Activated naive CD4-positive, alpha-beta T cell (primary cell): Measurements from ENCODE around the gene AP2M1.

ENCODE experiments used
- DNase-seq, 4 experiments: peaks; one replicate each; lab custom pipeline; 2025; lab: John Stamatoyannopoulos, UW

The AP2M1 gene

GRCh38 chr3:184180165-184180564 lies 5.5 kb downstream of the AP2M1 start:
- DNase-seq = no peak

DNA sequence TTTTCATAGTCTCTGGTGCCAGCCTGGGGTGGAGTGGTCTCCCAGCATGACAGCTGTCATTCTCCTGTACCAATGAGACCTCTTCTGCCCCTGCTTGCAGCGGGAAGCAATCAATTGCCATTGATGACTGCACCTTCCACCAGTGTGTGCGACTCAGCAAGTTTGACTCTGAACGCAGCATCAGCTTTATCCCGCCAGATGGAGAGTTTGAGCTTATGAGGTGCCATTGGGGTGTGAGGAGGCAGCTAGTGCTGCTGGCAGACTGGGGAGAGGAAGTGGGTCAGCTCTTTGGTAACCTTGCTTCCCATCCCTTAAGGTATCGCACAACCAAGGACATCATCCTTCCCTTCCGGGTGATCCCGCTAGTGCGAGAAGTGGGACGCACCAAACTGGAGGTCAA lies 6.9 kb downstream of the AP2M1 start:
- DNase-seq = no peak

- DNase-seq = no peak
Observed at GRCh38 chr3:184183679-184184078, 9.0 kb downstream of the AP2M1 start.

- no peak for DNase-seq
Observed at GRCh38 chr3:184184546-184185230, 10.0 kb downstream of the AP2M1 start.

DNA sequence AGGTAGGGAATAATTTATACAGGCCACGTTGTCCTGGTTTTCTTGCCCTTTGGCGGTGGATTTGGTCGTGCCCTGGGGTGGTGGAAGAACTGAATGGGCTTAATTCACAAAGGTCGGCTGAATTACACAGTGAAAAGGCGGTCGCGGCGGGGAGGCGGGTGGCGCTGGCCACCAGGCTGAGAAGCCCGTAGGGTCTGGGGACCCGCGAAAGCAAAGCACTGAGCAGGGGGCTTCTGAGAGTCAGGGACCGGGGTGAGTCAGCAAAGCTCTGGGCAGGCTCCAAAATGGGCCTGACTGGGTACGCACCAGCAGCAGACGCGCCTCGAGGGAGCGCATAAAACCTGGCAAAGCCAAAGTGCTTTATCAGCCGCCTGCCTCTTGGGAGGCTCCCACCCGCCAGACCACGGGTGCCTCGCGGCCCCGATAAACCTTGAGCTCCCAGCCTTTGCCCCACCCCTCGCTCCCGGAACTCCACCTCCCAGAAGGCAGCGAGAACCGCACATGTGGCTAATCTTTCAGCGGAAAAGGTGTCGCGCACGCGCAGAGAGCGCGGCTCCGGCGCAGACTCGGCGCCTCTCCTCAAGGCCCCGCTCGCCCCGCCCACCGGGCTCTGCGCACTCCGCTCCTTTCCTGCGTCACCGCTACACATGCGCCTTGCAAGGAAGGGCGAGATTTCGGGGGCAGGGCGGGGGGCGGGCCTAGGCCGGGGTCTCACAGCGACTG lies 11.0 kb downstream of the AP2M1 start:
- DNase-seq = peak; percentile 99

GRCh38 chr3:184186184-184186901 lies 11.7 kb downstream of the AP2M1 start, which contains the start of gene ABCF3:
TSS of gene ABCF3 (plus strand) at chr3:184186199. CDS start at chr3:184186208, 9 bp downstream.
- no peak for DNase-seq

DNA sequence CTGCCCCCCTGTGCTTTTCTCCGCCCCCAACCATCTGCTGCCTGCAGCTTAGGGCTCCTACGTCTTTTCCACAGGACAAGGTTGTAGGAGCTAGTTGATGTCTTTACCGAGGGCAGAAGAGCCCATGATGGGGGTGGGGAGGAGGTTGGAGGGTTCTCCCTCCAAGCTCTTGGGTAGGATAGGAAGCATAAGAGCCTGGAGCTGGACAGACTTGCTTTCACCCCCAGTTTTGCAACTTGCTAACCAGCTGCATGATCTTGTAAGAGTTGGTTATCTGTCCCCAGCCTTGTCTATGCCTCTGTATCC lies 12.2 kb downstream of the AP2M1 start:
- DNase-seq = no peak

GRCh38 chr3:184188080-184188479 lies 13.4 kb downstream of the AP2M1 start:
- no peak for DNase-seq

- no peak for DNase-seq
Observed at GRCh38 chr3:184189421-184189820, 14.8 kb downstream of the AP2M1 start.

DNA sequence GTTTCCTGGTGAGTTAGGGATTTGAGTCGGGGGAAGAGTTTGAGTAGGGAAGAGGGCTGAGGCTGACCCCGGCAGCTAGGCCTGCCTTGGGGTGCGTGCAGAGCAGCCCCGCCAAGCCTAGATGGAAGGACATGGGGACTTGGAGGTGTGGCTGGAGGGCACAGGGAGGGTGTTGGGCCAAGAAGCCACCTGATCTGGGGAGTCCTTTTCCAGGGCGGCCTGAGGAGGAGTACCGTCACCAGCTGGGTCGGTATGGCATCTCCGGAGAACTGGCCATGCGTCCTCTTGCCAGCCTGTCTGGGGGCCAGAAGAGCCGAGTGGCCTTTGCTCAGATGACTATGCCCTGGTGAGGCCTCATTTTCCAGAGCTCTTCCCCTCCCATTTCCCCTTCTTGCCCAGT lies 18.2 kb downstream of the AP2M1 start:
- no peak for DNase-seq

DNA sequence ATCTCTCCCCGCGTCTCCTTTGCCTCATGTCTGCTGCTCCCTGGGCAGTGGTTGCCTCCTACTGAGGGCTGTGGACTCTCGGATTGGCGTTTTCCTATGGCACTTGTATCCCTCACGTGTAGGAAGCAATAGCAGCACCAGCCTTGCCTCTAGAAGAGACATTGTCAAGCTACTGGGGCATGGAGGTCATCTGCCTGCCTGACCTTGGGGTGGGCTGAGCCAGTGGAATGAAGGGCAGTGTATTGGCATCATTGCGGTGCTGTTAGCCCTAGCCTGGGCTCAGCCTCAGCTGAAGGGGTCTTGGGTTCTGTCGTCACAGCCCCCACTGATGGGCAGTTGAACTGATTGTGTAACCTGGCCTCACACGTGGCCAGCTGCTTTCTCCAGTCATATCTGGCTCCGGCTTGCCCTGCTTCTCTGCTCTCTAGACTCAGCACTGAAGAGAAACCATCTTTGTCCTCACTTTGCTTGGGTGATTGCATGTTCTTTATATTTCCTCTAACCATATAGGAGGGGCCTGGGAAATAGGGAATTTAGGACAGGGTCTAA lies 19.4 kb downstream of the AP2M1 start:
- no peak for DNase-seq

DNA sequence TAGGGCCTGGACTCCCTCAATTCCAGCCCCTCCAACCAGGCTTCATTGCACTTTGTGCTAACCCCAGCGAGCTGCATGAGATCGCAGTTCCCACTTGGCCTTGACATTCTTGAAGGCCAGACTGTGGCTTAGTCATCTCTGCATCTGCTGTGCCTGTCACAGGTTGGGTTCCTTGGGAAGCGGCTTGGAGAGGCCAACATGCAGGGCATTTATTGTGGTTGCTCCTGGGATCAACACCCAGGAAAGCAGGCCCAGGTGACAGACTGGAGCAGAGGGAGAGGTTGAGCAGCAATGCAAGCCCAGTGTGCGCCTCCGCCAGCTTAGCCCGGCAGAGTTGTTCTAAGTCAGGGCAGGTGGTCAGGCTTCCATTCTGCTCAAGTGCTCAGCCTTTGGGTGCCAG lies 21.9 kb downstream of the AP2M1 start:
- no peak for DNase-seq

DNA sequence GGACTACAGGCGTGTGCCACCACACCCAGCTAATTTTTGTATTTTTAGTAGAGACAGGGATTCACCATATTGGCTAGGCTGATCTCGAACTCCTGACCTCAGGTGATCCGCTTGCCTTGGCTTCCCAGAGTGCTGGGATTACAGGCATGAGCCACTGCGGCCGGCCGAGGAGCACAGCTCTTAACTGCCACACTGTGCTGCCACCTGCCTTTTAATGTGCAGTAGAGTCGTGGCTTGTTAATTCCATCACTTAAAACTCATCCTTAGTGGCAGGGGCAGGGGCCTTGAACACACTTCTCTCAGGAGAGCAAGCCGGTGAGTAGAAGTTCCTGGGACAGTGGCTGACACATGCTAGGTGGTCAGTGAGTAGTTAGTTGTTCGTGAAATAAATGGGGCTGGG lies 23.9 kb downstream of the AP2M1 start:
- DNase-seq = no peak

- no peak for DNase-seq
Observed at GRCh38 chr3:184200825-184201224, 26.2 kb downstream of the AP2M1 start.

DNA sequence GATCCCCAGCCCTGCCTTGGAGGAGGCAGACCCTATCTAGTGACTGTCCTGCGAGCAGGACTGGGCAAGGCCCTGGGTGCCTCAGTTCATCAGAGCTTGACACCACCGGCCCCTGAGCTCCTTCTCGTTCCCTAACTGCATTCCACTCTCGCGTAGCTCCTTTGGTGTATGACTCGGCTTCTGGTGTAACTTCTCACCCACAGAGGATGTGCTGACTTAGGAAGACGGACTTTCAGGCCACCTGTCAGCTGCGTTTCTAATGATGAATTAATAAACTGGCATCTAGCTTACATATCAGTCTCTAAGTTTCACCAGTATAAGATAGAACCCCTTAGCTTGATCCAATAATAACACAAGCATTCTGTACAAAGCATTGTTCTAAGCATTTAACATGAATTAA lies 28.9 kb downstream of the AP2M1 start:
- DNase-seq = no peak

GRCh38 chr3:184209146-184209923 lies 34.7 kb downstream of the AP2M1 start:
- no peak for DNase-seq

DNA sequence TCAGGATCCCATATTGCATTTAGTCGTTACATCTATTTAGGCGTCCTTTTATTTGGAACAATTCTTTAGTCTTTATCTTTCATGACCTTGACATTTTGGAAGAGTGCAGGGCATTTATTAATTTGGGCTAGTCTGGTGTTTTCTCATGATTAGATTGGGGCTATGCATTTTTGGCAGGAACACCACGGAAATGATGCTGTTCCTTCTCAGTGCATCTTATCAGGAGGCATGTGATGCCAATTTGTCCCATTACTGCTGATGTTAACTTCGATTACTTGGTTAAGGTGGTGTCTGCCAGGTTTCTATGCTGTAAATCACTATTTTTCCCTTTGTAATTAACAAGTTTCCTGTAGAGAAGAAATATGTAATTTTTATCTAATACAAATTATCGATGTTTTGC lies 36.6 kb downstream of the AP2M1 start:
- DNase-seq = no peak

GRCh38 chr3:184211718-184212117 lies 37.1 kb downstream of the AP2M1 start:
- DNase-seq = no peak

GRCh38 chr3:184218814-184219213 lies 44.2 kb downstream of the AP2M1 start:
- no peak for DNase-seq

GRCh38 chr3:184222521-184222920 lies 47.9 kb downstream of the AP2M1 start:
- no peak for DNase-seq

- DNase-seq = no peak
Observed at GRCh38 chr3:184223946-184224345, 49.3 kb downstream of the AP2M1 start.

DNA sequence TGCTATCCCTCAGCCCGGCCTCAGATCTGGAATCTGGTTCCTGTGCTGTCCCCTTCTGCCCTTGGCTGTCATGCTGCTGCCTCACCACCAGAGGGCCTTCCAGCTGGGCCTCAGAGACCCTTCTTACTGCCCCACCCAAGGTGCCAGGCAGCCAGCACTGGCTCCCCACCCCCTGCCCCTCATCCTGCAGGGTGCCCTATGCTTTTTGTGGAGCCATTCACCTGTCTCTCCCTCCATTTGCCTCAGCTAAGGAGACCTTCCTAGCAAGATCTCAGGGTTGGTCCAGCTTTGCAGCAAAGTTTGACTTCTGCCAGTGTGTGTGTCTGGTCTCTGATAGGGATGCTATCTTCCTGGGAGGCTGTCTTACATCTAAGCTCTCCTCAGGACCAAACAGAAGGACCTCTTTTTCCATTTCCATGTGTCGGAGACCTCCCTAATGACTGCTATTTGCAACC lies 52.9 kb downstream of the AP2M1 start:
- peak in 2 of 4 experiments; percentile 20 to 26 for DNase-seq
